ENCODE results near the gene LASP1NB.
A peak's percentile ranks its signal among the peaks of the same experiment; 100 is the strongest.
"Not testable (repeated sequence)": the region's sequence is repeated elsewhere in the genome, so short reads cannot be mapped to it uniquely, and the experiment has no call there.

Gene LASP1NB

DNA sequence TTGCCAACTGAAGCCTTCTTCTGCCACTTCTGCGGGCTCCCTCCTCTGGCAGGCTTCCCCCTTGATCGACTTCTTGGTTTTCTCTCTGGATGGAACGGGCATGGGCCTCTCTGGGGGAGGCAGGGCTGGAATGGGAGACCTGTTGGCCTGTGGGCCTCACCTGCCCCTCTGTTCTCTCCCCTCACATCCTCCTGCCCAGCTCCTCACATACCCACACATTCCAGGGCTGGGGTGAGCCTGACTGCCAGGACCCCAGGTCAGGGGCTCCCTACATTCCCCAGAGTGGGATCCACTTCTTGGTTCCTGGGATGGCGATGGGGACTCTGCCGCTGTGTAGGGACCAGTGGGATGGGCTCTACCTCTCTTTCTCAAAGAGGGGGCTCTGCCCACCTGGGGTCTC lies 6.5 kb upstream of the LASP1NB start:
- ATAC-seq: no peak

DNA sequence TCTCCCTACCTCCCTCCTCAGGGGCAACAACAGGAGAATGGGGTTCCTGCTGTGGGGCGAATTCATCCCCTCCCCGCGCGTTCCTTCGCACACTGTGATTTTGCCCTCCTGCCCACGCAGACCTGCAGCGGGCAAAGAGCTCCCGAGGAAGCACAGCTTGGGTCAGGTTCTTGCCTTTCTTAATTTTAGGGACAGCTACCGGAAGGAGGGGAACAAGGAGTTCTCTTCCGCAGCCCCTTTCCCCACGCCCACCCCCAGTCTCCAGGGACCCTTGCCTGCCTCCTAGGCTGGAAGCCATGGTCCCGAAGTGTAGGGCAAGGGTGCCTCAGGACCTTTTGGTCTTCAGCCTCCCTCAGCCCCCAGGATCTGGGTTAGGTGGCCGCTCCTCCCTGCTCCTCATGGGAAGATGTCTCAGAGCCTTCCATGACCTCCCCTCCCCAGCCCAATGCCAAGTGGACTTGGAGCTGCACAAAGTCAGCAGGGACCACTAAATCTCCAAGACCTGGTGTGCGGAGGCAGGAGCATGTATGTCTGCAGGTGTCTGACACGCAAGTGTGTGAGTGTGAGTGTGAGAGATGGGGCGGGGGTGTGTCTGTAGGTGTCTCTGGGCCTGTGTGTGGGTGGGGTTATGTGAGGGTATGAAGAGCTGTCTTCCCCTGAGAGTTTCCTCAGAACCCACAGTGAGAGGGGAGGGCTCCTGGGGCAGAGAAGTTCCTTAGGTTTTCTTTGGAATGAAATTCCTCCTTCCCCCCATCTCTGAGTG lies 5.9 kb upstream of the LASP1NB start:
- ATAC-seq: no peak

- ATAC-seq: no peak
Measured at GRCh38 chr17:38920374-38921291, 4.8 kb upstream of the LASP1NB start.

- no peak for ATAC-seq
Measured at GRCh38 chr17:38921756-38922411, 3.5 kb upstream of the LASP1NB start.

- peak; percentile 14 for ATAC-seq
Measured at GRCh38 chr17:38922538-38923297, 2.7 kb upstream of the LASP1NB start.

GRCh38 chr17:38926293-38927070 lies 1.1 kb downstream of the LASP1NB start:
- ATAC-seq: no peak

DNA sequence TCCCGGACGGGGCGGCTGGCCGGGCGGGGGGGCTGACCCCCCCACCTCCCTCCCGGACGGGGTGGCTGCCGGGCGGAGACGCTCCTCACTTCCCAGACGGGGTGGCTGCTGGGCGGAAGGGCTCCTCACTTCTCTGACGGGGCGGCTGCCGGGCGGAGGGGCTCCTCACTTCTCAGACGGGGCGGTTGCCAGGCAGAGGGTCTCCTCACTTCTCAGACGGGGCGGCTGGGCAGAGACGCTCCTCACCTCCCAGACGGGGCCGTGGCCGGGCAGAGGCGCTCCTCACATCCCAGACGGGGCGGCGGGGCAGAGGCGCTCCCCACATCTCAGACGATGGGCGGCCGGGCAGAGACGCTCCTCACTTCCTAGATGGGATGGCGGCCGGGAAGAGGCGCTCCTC lies 5.4 kb downstream of the LASP1NB start:
- not testable (repeated sequence) for ATAC-seq

DNA sequence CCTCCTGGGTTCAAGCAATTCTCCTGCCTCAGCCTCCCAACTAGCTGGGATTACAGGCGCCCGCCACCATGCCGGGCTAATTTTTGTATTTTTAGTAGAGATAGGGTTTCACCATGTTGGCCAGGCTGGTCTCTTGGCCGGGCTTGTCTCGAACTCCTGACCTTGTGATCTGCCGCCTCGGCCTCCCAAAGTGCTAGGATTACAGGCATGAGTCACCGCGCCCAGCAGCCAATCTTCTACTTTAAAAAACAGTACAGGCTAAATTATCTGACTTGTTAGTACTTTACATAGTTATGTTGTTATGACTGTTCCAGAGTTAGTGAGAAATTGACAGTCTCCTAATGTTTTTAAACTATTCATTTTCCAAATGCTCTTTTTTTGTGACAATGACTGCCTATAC lies 8.5 kb downstream of the LASP1NB start:
- not testable (repeated sequence) for ATAC-seq

GRCh38 chr17:38939987-38940386 lies 14.6 kb downstream of the LASP1NB start:
- no peak for ATAC-seq

DNA sequence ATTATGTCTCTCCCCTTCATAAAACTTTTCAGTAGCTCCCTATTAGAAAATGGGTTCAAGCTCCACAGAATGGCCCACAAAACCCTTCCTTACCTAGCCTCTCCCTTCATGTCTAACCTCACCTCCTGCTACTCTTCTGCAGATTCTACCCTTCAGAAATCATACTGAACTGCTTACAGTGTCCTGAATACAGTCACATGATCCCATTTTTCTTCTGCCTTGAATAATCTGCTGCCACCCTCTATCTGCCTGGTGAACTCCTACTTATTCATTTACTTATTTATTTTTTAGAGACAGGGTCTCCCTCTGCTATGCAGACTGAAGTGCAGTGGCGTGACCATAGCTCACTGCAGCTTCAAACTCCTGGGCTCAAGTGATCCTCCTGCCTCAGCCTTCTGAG lies 15.0 kb downstream of the LASP1NB start:
- no peak for ATAC-seq

DNA sequence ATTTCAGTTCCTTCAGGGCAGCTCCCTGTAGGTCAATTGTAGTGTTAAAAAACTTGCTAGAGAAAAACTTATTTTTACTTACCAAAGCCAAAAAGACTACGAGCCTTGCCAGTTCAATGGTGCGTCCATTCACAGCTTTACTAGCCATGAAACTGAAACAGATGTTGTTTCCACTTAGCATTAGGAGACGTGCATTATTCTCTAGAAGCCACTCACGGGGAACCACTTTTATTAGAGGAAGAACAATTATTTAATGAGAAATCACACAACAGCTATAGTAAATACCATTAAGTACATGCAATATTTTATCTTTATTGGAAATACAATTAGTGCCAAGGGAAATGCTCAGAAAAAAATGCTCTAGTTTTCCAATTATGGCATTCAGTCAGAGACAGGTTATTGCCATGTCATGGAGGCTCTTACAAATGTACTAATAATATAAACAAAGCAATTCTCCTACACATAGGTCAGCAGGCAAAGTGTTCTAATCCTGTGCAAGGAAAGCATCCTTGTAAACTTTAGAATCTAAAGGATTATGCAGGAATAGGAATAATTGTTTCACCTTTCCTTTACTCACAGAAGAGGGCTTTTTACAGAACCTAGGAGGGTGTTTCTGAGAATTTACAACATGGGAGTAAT lies 17.4 kb downstream of the LASP1NB start:
- ATAC-seq: no peak

GRCh38 chr17:38943607-38944006 lies 18.2 kb downstream of the LASP1NB start:
- no peak for ATAC-seq

GRCh38 chr17:38947189-38947588 lies 21.8 kb downstream of the LASP1NB start:
- no peak for ATAC-seq

DNA sequence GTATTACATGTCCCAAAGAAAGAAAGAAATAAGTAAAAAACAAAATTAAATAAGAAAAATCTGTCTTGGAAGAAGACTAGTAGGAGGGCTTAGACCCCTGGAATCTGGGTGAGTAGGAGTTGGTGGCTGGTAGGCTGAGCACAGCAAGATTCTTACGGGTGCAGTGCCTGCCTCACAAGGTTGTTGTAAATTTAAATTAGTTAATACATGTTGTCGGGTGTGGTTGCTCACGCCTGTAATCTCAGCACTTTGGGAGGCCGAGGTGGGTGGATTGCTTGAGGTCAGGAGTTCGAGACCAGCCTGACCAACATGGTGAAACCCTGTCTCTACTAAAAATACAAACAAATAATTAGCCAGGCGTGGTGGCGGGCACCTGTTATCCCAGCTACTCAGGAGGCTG lies 28.4 kb downstream of the LASP1NB start:
- ATAC-seq: not testable (repeated sequence)

- ATAC-seq: no peak
Measured at GRCh38 chr17:38958326-38958725, 32.9 kb downstream of the LASP1NB start.

DNA sequence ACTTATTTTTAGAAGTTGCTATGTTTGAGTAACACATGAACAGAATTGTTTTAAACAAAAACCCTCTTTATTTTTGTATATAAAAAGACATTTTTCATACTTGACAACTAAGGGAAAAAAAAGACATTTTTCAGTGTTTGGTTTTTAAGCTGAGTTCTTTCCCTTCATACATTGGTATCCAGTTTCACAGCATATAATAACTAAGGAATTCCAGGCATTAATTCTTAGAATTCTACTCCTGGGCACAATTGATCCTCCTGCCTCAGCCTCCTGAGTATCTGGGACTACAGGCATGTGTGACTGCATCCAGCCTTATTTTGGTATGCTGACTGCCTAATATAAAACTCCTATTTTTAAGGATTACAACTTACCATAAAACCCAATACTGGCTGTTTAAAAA lies 33.3 kb downstream of the LASP1NB start:
- ATAC-seq: no peak

- ATAC-seq: no peak
Measured at GRCh38 chr17:38959508-38959907, 34.1 kb downstream of the LASP1NB start.

- no peak for ATAC-seq
Measured at GRCh38 chr17:38960402-38960801, 35.0 kb downstream of the LASP1NB start.

- no peak for ATAC-seq
Measured at GRCh38 chr17:38961413-38961812, 36.0 kb downstream of the LASP1NB start.

DNA sequence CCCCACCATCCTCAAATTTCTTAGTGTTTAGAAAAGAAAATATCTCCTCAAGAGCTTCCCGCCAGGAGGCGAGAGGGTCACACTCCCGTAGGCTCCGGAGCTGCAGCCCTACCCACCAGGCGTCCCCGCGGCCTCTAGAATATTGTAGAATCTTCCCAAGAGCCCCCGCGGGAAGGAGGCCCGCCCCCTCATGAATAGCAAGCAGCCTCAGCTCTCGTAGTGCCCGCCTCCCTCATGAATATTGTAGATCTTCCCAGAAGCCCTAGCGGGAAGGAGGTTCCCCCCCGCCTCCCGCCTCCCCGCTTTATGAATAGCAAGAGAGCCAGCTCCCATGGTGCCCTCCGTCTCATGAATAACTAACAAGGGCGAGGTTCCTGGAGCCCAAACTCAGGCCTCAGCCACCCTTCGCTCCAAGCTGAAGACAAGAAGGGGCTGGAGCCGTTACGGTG lies 41.9 kb downstream of the LASP1NB start, which contains the start of gene FBXO47:
Gene FBXO47, minus strand, starts transcription at position 114 of the 449 bp plus-strand sequence. CDS start 4,378 bp downstream, outside the sequence.
- peak; percentile 89 for ATAC-seq

DNA sequence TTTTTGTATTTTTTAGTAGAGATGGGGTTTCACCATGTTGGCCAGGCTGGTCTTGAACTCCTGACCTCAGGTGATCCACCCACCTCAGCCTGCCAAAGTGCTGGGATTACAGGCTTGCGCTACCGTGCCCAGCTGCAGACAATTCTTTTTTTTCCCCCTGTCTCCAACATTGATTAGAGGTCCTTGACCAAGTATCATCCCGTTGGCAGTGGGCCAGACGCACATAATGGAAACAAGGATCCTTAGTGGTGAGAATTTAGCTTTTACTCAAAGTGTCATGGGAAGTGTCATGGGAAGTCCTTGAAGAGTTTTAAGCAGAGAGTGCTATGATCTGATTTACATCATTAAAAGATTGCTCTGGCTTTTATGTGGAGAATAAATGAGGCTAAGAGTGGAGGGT lies 43.9 kb downstream of the LASP1NB start:
- ATAC-seq: no peak
